HUES6 (cell line): ENCODE results near the gene AATF.

Experiments
- H3K27ac ChIP-seq: 2 replicates; pipeline ENCODE4 v1.7.0; 2013; ENCODE audit warnings: low read depth, mild to moderate bottlenecking, low read length, inconsistent platforms
- H3K27me3 ChIP-seq: 2 replicates; pipeline ENCODE4 v1.6.1; 2013; ENCODE audit warnings: low read length; ENCODE audit not compliant: control insufficient read depth, insufficient read depth
- H3K36me3 ChIP-seq: 2 replicates; pipeline ENCODE4 v1.6.1; 2013; ENCODE audit warnings: low read length; ENCODE audit not compliant: control insufficient read depth, insufficient read depth
- H3K4me1 ChIP-seq: 2 replicates; pipeline ENCODE4 v1.6.1; 2013; ENCODE audit warnings: low read length; ENCODE audit not compliant: control insufficient read depth, insufficient read depth
- H3K4me3 ChIP-seq: 2 replicates; pipeline ENCODE4 v1.5.1; 2013; ENCODE audit warnings: low read depth, low read length
- H3K9ac ChIP-seq: one replicate; pipeline ENCODE4 v1.6.1; 2013; ENCODE audit warnings: mild to moderate bottlenecking, low read length
- H3K9me3 ChIP-seq: 2 replicates; pipeline ENCODE4 v1.6.1; 2013; ENCODE audit warnings: low read depth, low read length; ENCODE audit not compliant: control insufficient read depth, insufficient read depth

Gene AATF

DNA sequence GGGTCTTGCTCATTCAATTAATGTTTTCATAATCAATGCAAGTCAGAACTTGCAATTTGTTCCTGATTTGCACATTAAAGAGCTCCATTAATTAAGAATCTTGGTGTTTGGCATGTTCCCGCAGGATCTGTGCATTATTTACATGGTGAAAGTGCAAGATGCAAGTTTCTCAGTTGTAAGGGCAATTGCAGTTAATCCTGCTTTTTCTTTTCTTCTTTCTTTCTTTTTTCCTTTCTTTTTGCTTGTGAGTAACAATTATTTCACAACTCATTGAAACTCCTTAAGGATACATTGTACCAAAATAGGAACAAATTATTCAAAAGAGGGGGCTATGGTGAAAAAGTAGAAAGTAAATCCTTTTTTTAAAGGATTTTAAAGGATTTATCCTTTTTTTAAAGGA, 24.2 kb downstream of the AATF start:
- H3K36me3 ChIP-seq, result peaks cover 11% of the 10 kb centered on the region
- H3K9ac ChIP-seq, result no peak overlapping the region
- H3K4me1 ChIP-seq, result peaks cover 5% of the 10 kb centered on the region
- no peaks in the 10 kb centered on the region for H3K27me3 ChIP-seq
- H3K4me3 ChIP-seq, result no peak overlapping the region
- H3K27ac ChIP-seq, result no peak overlapping the region
- H3K9me3 ChIP-seq, result no peaks in the 10 kb centered on the region

DNA sequence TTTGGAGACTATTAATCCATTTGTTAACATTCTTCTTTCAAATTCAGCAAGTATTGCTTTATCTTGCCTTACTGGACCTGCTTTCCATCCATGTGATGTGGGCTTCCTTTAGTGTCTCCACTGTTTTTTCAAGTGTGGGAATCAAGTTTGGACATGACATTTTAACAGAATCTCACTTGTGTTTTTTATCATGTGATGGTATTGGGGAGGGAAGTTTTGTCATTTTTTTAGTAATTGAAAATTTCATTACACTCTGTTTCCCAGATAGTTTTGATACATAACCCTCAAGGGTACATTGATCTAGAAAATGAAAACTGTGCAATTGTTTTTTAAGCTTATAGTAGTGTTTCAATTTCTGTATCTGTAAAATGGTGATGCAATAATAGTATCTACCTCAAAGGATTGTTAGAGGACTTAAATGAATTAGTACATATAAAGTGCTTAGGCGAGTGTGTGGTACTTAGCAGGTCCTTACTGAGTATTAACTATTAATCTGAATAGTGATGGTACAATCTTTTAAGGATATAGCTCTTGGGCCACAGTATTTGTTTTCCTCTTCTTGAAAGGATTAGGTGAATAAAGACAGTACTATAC, 27.3 kb downstream of the AATF start:
- Histone ChIP-seq H3K27me3 (no peaks in the 10 kb centered on the region), H3K36me3 (no peaks in the 10 kb centered on the region), H3K4me1 (peaks cover 5% of the 10 kb centered on the region), H3K9ac (no peak overlapping the region), H3K9me3 (no peaks in the 10 kb centered on the region), H3K4me3 (no peak overlapping the region), H3K27ac (no peak overlapping the region)

DNA sequence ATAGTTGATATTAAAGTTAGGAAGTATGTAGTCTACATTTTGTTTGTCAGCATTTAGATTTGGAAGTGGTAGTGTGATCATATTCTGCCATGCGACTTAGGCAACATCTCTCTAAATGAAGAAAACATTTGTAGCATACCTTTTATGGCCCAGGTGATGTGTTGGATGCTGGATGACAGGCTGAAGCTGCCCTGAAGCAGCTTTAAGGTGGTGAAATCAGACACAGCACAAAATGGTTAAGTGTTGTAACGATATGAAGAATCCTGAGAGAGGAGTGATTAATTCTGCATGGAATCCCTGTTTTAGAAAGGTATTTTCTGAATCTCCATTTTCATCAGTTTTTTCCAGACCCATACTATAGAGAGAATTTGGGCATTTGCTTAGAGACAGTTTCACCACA, 28.3 kb downstream of the AATF start:
- Histone ChIP-seq H3K9ac (no peak overlapping the region), H3K27me3 (no peaks in the 10 kb centered on the region), H3K36me3 (no peaks in the 10 kb centered on the region), H3K9me3 (no peaks in the 10 kb centered on the region), H3K27ac (no peak overlapping the region), H3K4me1 (peaks cover 5% of the 10 kb centered on the region), H3K4me3 (no peak overlapping the region)

DNA sequence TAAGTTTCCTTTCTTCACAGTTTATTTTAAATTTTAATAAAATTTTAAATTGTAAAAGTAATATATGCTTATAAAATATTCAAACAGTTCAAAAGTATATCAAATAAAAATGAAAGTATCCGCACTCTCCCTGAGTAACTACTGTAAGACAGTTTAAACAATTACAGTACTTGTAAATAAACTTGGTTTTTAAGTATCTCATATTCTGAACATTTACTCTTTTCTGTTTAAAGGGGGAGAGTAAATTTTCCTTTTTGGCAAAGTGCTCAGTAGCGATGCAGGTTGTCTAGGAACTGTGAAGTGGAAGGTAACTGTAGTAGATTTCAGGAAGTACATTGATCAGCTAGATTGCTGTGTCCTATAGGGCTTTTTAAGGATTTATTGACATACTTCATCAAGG, 28.8 kb downstream of the AATF start:
- Histone ChIP-seq H3K27ac (no peak overlapping the region), H3K9ac (no peak overlapping the region)

DNA sequence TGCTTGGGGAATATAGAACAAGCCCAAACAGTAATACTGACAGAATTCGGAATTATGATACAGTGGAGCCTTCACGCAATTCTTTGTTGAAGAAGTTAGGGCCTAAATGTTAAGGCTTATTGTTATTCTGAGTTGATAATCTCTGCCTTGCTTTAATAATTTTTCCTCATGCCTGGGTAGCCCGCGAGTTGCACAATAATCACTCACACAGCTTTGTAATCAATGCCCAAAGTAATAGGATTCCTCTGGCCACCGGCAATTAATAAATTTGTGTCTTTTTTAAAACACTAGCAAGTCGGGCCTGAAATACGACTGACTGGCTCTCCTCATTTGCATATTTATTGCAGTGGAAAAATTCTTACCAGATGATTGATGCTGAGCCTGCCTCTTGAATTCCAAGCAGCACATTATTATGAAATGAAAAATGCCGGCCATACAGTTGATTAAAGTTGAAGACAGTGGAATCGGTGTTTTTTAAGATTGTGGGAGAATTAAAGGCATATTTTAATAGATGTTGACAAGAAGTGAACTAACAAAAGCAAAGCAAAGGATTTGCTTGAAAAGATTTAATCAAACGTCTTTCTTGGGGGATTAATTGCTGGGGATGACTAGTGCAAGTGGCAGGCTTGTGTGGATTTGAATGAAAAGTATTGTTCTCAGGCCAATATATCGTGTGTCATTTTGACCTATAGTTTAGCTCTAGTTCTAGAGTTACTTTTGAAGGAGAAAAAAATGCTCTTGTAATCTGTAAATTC, 30.2 kb downstream of the AATF start:
- H3K4me3 ChIP-seq, result no peak overlapping the region
- H3K36me3 ChIP-seq, result no peaks in the 10 kb centered on the region
- no peaks in the 10 kb centered on the region for H3K9me3 ChIP-seq
- H3K27me3 ChIP-seq, result no peaks in the 10 kb centered on the region
- H3K27ac ChIP-seq, result no peak overlapping the region
- H3K4me1 ChIP-seq, result no peaks in the 10 kb centered on the region
- no peak overlapping the region for H3K9ac ChIP-seq

More for the DNA sequence above, 28.8 kb downstream of the AATF start:
- Histone ChIP-seq H3K4me3 (no peak overlapping the region), H3K36me3 (no peaks in the 10 kb centered on the region), H3K27me3 (no peaks in the 10 kb centered on the region), H3K9me3 (no peaks in the 10 kb centered on the region), H3K4me1 (peaks cover 4% of the 10 kb centered on the region)

DNA sequence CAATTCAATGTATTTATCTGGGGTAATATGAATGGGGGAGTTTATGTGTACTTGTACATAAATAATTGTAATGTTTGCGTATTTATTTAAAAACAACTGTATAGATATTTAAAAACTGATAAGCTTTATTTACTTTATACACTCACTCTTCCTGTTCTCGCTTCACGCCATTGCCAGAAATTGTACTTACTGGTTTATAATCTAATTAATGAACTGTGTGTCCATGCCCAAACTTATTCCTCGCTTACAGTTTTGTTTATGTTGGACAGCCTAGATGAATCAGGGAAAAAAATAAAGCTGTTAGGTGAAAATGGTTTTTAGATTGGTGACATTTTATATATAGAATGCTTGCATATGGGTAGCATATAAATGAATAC, 30.8 kb downstream of the AATF start:
- H3K4me1 ChIP-seq, result no peaks in the 10 kb centered on the region
- no peaks in the 10 kb centered on the region for H3K36me3 ChIP-seq
- H3K9me3 ChIP-seq, result no peaks in the 10 kb centered on the region
- H3K4me3 ChIP-seq, result no peak overlapping the region
- H3K27me3 ChIP-seq, result no peaks in the 10 kb centered on the region
- no peak overlapping the region for H3K27ac ChIP-seq
- no peak overlapping the region for H3K9ac ChIP-seq

DNA sequence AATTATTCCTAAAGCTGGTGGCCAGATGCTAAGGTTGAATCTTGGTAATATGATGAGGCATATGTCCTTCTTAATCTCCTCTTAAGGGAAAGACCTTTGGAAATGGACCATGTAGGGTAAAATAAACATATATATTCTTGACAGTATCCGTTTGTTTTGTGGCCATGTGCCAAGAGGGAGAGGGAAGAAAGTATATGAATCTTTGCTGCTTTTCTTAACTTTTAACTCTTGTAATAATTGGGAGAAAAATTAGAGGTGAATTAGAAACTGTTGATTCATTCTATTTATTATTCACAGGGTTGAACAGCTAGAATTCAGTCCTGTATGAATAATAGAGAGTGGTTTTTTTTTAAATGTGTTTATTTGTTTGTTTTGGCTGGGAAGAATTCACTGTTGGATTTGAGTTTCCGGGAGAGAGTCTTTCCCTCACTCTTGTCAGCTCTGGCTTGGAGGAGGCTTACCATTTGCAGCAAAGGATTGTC, 31.6 kb downstream of the AATF start:
- Histone ChIP-seq H3K27ac (no peak overlapping the region), H3K9me3 (no peaks in the 10 kb centered on the region), H3K9ac (no peak overlapping the region), H3K27me3 (no peaks in the 10 kb centered on the region), H3K36me3 (no peaks in the 10 kb centered on the region), H3K4me3 (no peak overlapping the region), H3K4me1 (no peaks in the 10 kb centered on the region)

DNA sequence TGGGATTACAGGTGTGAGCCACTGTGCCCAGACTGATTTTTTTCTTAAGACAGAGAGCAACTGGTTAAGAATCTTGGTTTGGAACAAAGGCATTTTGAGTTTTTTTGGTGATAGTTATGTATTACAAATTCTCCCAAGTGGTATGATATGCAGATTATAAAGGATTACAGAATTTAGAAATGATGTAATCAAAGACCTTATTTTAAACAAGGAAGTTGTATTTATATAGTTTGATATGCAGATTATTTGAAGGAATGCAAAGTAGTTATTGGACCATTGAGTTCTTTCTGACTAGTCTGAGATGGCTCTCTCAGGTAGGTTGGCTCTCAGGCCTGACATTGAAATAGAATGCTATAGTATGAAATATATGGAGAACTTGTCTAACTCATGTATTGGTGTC, 34.9 kb downstream of the AATF start:
- no peaks in the 10 kb centered on the region for H3K9me3 ChIP-seq
- no peaks in the 10 kb centered on the region for H3K27me3 ChIP-seq
- peaks cover 9% of the 10 kb centered on the region for H3K36me3 ChIP-seq
- no peak overlapping the region for H3K27ac ChIP-seq
- no peak overlapping the region for H3K9ac ChIP-seq
- H3K4me3 ChIP-seq, result no peak overlapping the region
- no peaks in the 10 kb centered on the region for H3K4me1 ChIP-seq

DNA sequence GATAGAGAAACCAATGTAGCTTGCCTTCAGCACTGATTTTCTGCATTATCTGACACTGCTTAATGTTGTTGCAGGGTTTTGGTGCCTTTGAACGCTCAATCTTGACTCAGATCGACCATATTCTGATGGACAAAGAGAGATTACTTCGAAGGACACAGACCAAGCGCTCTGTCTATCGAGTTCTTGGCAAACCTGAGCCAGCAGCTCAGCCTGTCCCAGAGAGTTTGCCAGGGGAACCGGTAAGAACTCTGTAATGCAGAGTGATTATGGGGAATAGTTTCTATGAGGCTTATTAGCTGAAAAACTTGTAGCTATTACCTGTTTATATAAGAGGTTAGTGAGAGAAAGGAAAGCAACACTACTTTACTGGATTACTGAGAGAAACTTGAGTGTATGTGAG, 40.4 kb downstream of the AATF start:
- H3K4me1 ChIP-seq, result no peaks in the 10 kb centered on the region
- no peaks in the 10 kb centered on the region for H3K9me3 ChIP-seq
- no peak overlapping the region for H3K4me3 ChIP-seq
- H3K27me3 ChIP-seq, result no peaks in the 10 kb centered on the region
- H3K36me3 ChIP-seq, result peaks cover 48% of the 10 kb centered on the region
- no peak overlapping the region for H3K27ac ChIP-seq
- no peak overlapping the region for H3K9ac ChIP-seq

DNA sequence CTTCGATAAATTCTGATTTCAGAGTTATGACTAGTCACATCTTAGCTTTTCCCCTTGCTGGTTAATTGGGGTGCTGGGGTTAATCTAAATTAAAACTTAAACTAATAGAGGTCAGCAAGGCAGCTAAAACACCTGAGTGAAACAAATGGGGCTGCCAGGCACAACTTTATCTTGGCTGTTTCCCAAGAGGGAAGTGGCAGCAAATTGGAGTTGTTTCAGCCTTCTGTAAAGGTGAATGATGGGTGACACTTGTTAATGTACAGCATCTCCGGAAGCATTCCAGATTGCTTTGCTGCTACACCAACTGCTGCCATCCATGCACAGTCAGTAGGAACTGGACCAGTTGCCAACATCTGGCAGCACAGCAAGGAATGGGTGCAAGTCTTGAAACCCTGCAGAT, 43.9 kb downstream of the AATF start:
- H3K9me3 ChIP-seq, result no peaks in the 10 kb centered on the region

DNA sequence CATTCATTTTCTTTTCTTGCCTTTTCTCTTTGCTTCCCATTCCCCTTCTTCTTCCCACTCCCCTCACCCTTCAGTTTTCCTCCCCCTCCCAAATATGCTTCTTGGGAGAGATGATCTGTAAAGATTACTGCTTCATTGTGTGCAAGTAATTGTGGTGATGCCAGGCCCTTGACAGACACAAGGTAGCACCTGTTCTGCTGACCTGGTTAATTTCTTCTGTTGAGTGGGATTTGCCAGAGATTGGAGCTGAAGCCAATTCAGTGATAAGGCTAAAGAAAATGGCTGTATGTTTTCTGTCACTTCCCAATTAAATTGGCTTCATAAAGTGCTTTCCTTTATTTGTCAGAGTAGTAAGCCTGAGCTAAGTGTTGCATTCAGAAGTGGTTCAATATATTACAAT, 44.5 kb downstream of the AATF start:
- Histone ChIP-seq H3K9me3 (no peaks in the 10 kb centered on the region), H3K9ac (no peak overlapping the region), H3K4me3 (no peak overlapping the region), H3K27ac (no peak overlapping the region), H3K27me3 (no peaks in the 10 kb centered on the region), H3K4me1 (no peaks in the 10 kb centered on the region), H3K36me3 (peaks cover 80% of the 10 kb centered on the region)

More for the DNA sequence above, 43.9 kb downstream of the AATF start:
- Histone ChIP-seq H3K27ac (no peak overlapping the region), H3K4me1 (no peaks in the 10 kb centered on the region), H3K4me3 (no peak overlapping the region), H3K27me3 (no peaks in the 10 kb centered on the region), H3K36me3 (peaks cover 77% of the 10 kb centered on the region), H3K9ac (no peak overlapping the region)
